ENCODE data around the gene TMEM107.

Gene TMEM107

GRCh38 chr17:8155231-8155995, 20.8 kb downstream of the TMEM107 start:
- Mint-ChIP-seq H3K27me3 (ENCODE audit: low read depth) (no peaks in the 10 kb centered on the region), H3K4me3 (no peak overlapping the region), H3K4me1 (peaks cover 20% of the 10 kb centered on the region), H3K9me3 (no peaks in the 10 kb centered on the region), H3K36me3 (ENCODE audit: low read depth) (peaks cover 16% of the 10 kb centered on the region), H3K27ac (peak overlapping the region in 2 of 3 experiments; percentile 98 to 100)
- no peak for TF ChIP-seq CTCF (IDR thresholded peaks at IDR 0.05; ENCODE audit: unreplicated experiment in 3 of 3)

GRCh38 chr17:8154608-8155155, 21.5 kb downstream of the TMEM107 start:
- no peaks in the 10 kb centered on the region for H3K27me3 Mint-ChIP-seq (ENCODE audit: low read depth)
- no peaks in the 10 kb centered on the region for H3K9me3 Mint-ChIP-seq
- TF ChIP-seq CTCF (IDR thresholded peaks at IDR 0.05; ENCODE audit: unreplicated experiment in 3 of 3) = no peak
- peak overlapping the region in 2 of 3 experiments; percentile 98 to 100 for H3K27ac Mint-ChIP-seq
- H3K4me3 Mint-ChIP-seq = no peak overlapping the region
- peaks cover 13% of the 10 kb centered on the region for H3K4me1 Mint-ChIP-seq
- peaks cover 10% of the 10 kb centered on the region for H3K36me3 Mint-ChIP-seq (ENCODE audit: low read depth)

- Mint-ChIP-seq H3K9me3 (no peaks in the 10 kb centered on the region), H3K36me3 (ENCODE audit: low read depth) (peaks cover 9% of the 10 kb centered on the region), H3K4me3 (no peak overlapping the region), H3K27ac (peak overlapping the region in 2 of 3 experiments; percentile 98 to 100), H3K4me1 (peaks cover 13% of the 10 kb centered on the region), H3K27me3 (ENCODE audit: low read depth) (no peaks in the 10 kb centered on the region)
- TF ChIP-seq CTCF (IDR thresholded peaks at IDR 0.05; ENCODE audit: unreplicated experiment in 3 of 3) = no peak
Observed at GRCh38 chr17:8153957-8154607, 22.1 kb downstream of the TMEM107 start.

- Mint-ChIP-seq H3K36me3 (ENCODE audit: low read depth) (peaks cover 6% of the 10 kb centered on the region), H3K4me3 (peak overlapping the region; percentile 91 to 95 (median 93)), H3K9me3 (no peaks in the 10 kb centered on the region), H3K4me1 (peaks cover 8% of the 10 kb centered on the region), H3K27me3 (ENCODE audit: low read depth) (no peaks in the 10 kb centered on the region), H3K27ac (peak overlapping the region in 2 of 3 experiments; percentile 98 to 100)
- no peak for TF ChIP-seq CTCF (IDR thresholded peaks at IDR 0.05; ENCODE audit: unreplicated experiment in 3 of 3)
Observed at GRCh38 chr17:8153525-8153956, 22.6 kb downstream of the TMEM107 start.

- H3K4me1 Mint-ChIP-seq = peaks cover 6% of the 10 kb centered on the region
- TF ChIP-seq CTCF (IDR thresholded peaks at IDR 0.05; ENCODE audit: unreplicated experiment in 3 of 3) = no peak
- H3K9me3 Mint-ChIP-seq = no peaks in the 10 kb centered on the region
- H3K27ac Mint-ChIP-seq = peak overlapping the region in 2 of 3 experiments; percentile 98 to 100
- peaks cover 9% of the 10 kb centered on the region for H3K36me3 Mint-ChIP-seq (ENCODE audit: low read depth)
- no peaks in the 10 kb centered on the region for H3K27me3 Mint-ChIP-seq (ENCODE audit: low read depth)
- peak overlapping the region; percentile 91 to 95 (median 93) for H3K4me3 Mint-ChIP-seq
Observed at GRCh38 chr17:8153031-8153451, 23.1 kb downstream of the TMEM107 start.
